AG10803 (cell line): ENCODE results near the gene GRM5.

ENCODE experiments used
- DNase-seq: peaks from one replicate; pipeline ENCODE4 v3.0.0; 2010; ENCODE audit warnings: low read depth
- H3K4me3 ChIP-seq: 2 replicates; pipeline ENCODE4 v1.5.1; 2011; ENCODE audit warnings: mild to moderate bottlenecking, low read length, control low read depth
- CTCF ChIP-seq: conservative IDR thresholded peaks from 2 replicates; pipeline ENCODE4 v1.5.1; 2011; ENCODE audit warnings: mild to moderate bottlenecking, low read length, control low read depth, inconsistent platforms

GRM5 gene

GRCh38 chr11:88552379-88553062, 513.3 kb downstream of the GRM5 start:
- peak; percentile 56 for DNase-seq
- H3K4me3 ChIP-seq, result no peak overlapping the region
- peak; percentile 79 for TF ChIP-seq CTCF

- no peak overlapping the region for H3K4me3 ChIP-seq
- no peak for TF ChIP-seq CTCF
- DNase-seq, result peak; percentile 67
These were observed 521.0 kb downstream of the GRM5 start for GRCh38 chr11:88544656-88545280.

- TF ChIP-seq CTCF, result peak; percentile 100
- H3K4me3 ChIP-seq, result no peak overlapping the region
- DNase-seq, result peak; percentile 93
These were observed 521.7 kb downstream of the GRM5 start for GRCh38 chr11:88543902-88544655.

GRCh38 chr11:88541006-88541405, 524.8 kb downstream of the GRM5 start:
- H3K4me3 ChIP-seq, result no peak overlapping the region
- no peak for DNase-seq
- TF ChIP-seq CTCF, result no peak

GRCh38 chr11:88538098-88538497, 527.7 kb downstream of the GRM5 start:
- TF ChIP-seq CTCF, result no peak
- DNase-seq, result peak; percentile 70
- H3K4me3 ChIP-seq, result no peak overlapping the region

- TF ChIP-seq CTCF, result no peak
- no peak overlapping the region for H3K4me3 ChIP-seq
- no peak for DNase-seq
These were observed 528.2 kb downstream of the GRM5 start for GRCh38 chr11:88537613-88538012.
